HG03469 (cell line): ENCODE results near the gene LUZP4.
"Not testable (repeated sequence)": the region's sequence is repeated elsewhere in the genome, so short reads cannot be mapped to it uniquely, and the experiment has no call there.

Source experiments
- ATAC-seq: cut with Tn5 transposase; IDR thresholded peaks from one replicate; pipeline ENCODE4 v1.9.1; 2021; ENCODE audit warnings: mild to moderate bottlenecking, moderate library complexity, moderate number of reproducible peaks; ENCODE audit not compliant: unreplicated experiment

Gene LUZP4

GRCh38 chrX:115333446-115333845, 43.9 kb downstream of the LUZP4 start:
- ATAC-seq: no peak

- ATAC-seq: no peak
These were observed 48.1 kb downstream of the LUZP4 start for GRCh38 chrX:115337491-115338144.

GRCh38 chrX:115339441-115340025, 50.0 kb downstream of the LUZP4 start:
- ATAC-seq: no peak

- ATAC-seq: no peak
These were observed 51.9 kb downstream of the LUZP4 start for GRCh38 chrX:115341421-115341820.

DNA sequence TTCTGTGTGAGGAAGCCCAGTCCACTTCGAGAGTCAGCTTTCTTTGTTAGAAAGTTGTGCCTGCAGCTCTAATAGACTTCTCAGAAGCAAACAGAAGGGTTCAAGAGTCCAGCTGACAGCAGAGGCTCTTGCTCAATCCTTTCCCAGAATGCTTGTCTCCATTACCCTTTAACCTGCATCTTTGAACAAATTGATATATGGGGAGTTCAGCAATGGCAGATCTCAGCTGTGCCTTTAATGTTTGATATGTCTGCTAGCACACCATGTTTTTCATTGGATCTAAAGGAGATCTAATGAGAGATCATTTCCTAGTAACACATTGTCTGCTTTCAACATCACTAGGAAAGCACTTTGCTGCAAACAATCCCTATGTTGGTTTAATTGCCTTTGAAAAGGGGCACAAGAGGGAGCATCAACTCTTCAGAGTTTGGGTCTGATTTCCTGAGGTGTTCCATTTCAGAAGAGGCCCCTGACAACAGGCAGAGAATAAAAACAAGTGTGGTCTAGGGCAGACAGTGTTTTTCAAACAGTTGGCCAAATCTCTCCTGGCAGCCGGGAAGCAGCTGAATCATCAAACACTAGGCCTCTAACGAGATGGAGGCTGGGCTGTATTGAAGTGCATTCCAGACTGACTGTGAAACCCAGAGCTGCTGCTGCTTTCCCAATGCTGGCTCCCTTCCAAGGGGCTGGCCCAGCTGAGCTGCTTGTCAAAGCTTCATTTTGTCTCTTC, 55.5 kb downstream of the LUZP4 start:
- no peak for ATAC-seq

DNA sequence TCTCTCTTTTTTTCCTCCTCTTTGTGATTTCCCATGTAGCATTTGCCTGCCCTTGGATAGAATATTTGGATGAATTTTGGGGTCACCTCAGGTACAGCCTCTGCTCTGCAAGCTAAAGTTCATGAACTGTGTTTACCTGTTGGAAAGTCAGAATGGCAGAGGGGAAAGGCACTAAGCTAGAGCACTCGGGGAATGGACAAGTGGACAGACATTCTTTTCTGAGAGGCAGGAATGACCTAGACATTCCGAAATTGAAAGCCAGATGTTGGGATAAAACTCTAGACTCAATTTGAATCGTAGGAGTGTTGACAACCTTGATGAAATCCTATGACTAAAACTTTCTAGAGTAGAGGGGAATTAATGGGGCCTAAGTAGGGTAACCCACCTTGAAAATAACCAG, 56.1 kb downstream of the LUZP4 start:
- ATAC-seq: no peak

DNA sequence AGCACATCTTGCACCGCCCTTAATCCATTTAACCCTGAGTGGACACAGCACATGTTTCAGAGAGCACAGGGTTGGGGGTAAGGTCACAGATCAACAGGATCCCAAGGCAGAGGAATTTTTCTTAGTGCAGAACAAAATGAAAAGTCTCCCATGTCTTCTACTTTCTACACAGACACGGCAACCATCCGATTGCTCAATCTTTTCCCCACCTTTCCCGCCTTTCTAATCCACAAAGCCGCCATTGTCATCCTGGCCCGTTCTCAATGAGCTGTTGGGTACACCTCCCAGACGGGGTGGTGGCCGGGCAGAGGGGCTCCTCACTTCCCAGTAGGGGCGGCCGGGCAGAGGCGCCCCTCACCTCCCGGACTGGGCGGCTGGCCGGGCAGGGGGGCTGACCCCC, 57.2 kb downstream of the LUZP4 start:
- ATAC-seq: not testable (repeated sequence)

DNA sequence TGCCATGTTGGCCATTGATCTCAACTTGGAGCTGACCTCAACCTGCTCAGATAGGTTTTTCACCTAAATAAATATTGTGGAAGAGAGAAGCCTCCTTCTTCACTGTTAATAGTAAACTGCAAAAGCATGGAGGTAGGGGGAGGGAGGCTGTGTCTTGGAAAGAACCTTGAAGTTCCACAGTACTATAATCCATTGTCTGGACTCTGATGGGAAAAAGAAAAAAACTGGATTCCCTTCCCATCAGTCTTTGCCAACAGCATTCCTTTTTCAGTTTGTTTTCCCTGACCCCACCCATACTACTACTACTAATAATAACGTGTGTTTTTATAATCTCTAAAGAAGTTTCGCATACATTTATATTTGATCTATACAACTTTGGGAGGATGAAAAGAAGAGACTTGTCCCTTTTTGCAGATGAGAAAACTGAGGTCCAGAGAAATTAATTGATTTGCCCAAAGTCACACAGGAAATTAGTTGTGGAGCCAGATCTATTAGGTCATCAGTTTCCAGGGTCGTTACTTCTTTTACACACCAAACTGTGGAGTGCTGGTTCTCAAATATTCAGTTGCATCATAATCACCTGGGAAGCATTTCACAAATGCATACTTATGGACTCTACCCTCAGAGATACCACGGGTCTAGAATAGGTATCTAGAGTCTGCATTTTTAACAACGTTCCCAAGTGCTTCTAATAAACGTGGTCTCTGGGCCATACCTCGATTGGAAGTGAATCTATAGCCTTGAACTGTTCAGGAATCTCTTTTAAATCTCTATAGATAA, 59.1 kb downstream of the LUZP4 start:
- no peak for ATAC-seq

- ATAC-seq: no peak
These were observed 61.3 kb downstream of the LUZP4 start for GRCh38 chrX:115350711-115351381.

DNA sequence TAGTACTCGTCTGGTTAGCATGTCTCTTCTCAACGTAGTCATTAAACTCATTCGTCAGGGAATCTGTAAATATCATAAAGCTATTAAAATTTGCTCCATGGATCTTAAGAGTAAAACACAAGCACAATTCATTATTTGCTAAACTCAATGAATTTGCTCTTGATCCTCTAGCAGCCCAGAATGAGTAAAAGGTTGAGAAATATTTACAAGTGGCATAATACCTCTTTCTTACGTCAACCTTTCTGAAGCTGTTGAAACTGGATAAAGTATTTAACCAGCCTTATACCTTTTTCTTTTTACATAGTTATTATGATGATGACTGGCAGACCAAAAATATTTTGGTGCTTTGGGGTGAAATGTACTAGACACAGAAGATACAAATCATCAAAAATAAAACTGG, 66.9 kb downstream of the LUZP4 start:
- no peak for ATAC-seq
